ENCODE results near the gene ROR2. TPM values are rescaled to one million over a fixed set of nuclear protein-coding genes. Genes with fewer than 3 reads are reported as not detected.

ROR2 gene
- total RNA-seq, 2 experiments from 2014 or later, result not detected

DNA sequence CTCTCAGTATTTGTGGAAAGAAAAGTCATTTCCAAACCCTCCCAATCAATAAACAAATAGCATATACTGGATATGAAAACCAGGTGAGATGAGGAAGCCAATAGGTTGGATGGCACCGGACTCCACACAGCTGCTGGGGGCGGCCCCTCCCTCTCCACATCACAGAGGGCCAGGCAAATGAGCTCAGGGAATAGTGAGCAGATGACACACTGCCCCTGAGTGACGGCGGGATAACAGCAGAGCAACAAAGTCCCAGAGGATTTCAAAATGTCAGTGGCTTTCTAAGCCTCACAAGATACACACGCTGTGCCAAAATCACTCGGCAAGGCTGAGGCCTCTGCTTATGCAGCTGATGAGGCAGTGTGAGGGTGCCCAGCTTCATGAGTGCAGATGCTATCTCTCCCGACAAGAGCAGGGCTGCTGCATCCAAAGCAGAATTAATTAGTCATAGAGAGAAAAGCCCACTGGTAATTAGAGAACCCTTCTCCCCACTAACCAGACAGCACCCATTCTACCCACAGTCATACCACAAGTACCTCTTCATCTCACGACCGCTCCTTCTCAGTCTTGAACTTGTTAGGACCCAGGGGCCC, 291.4 kb downstream of the ROR2 start:
- ChIA-PET CTCF (no interaction called here), POLR2A (no interaction called here)
- H3K4me1 Mint-ChIP-seq (ENCODE audit: low read depth), result no peaks in the 10 kb centered on the region
- no peak overlapping the region for H3K4me3 Mint-ChIP-seq
- ATAC-seq (ENCODE audit: poor library complexity) (no peak), DNase-seq (no peak)
- H3K27ac Mint-ChIP-seq, result no peak overlapping the region
- H3K9me3 ChIP-seq (ENCODE audit: control insufficient read depth in 1 of 2, insufficient read depth in 1 of 2, low read length in 2 of 2), result no peaks in the 10 kb centered on the region
- TF ChIP-seq, protein P1, sequence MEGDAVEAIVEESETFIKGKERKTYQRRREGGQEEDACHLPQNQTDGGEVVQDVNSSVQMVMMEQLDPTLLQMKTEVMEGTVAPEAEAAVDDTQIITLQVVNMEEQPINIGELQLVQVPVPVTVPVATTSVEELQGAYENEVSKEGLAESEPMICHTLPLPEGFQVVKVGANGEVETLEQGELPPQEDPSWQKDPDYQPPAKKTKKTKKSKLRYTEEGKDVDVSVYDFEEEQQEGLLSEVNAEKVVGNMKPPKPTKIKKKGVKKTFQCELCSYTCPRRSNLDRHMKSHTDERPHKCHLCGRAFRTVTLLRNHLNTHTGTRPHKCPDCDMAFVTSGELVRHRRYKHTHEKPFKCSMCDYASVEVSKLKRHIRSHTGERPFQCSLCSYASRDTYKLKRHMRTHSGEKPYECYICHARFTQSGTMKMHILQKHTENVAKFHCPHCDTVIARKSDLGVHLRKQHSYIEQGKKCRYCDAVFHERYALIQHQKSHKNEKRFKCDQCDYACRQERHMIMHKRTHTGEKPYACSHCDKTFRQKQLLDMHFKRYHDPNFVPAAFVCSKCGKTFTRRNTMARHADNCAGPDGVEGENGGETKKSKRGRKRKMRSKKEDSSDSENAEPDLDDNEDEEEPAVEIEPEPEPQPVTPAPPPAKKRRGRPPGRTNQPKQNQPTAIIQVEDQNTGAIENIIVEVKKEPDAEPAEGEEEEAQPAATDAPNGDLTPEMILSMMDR (IDR thresholded peaks at IDR 0.05), result no peak
- H3K27me3 Mint-ChIP-seq, result peaks cover 4% of the 10 kb centered on the region
- H3K36me3 Mint-ChIP-seq (ENCODE audit: low read depth), result no peaks in the 10 kb centered on the region
- no peaks in the 10 kb centered on the region for H3K36me3 ChIP-seq (ENCODE audit: insufficient read depth, low read length)
- H3K4me3 ChIP-seq (ENCODE audit: low read length), result no peak overlapping the region
- no peaks in the 10 kb centered on the region for H3K4me1 ChIP-seq (ENCODE audit: insufficient read depth, low read length)
- peaks cover 0 to 7% of the 10 kb centered on the region in 2 experiments for H3K27me3 ChIP-seq (ENCODE audit: control insufficient read depth in 1 of 2, insufficient read depth in 2 of 2, low read length in 2 of 2)
- H3K27ac ChIP-seq (ENCODE audit: low read depth in 1 of 2, low read length in 2 of 2), result no peak overlapping the region
- no peaks in the 10 kb centered on the region for H3K9me3 Mint-ChIP-seq
- intact Hi-C loops (cut with DNase I, micrococcal nuclease), result no loop called here

DNA sequence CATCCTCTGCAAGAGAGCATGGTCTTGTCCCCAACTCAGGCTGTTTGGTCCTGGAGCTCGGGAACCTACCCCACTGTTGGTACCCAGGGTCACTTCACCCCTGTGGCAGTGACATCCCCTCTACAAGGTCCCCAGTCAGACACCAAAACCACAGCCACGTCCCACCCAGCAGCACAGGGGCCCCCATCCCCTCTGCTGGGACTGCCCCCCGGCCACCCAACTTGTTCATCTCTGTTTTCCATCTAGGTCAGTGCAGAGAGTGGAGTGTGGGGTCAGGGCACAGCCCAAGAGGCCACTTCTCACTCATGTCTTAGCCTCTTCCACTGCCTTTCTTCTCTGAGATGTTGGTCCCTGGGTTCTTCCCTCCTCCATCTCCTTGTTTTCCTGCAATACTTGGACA, 292.5 kb downstream of the ROR2 start:
- POLR2A ChIA-PET, result no interaction called here
- Mint-ChIP-seq H3K27ac (no peak overlapping the region), H3K4me1 (ENCODE audit: low read depth) (no peaks in the 10 kb centered on the region), H3K27me3 (peaks cover 4% of the 10 kb centered on the region), H3K4me3 (no peak overlapping the region), H3K36me3 (ENCODE audit: low read depth) (no peaks in the 10 kb centered on the region), H3K9me3 (no peaks in the 10 kb centered on the region)
- Histone ChIP-seq H3K4me3 (ENCODE audit: low read length) (no peak overlapping the region), H3K9me3 (ENCODE audit: control insufficient read depth in 1 of 2, insufficient read depth in 1 of 2, low read length in 2 of 2) (no peaks in the 10 kb centered on the region), H3K27ac (ENCODE audit: low read depth in 1 of 2, low read length in 2 of 2) (no peak overlapping the region), H3K27me3 (ENCODE audit: control insufficient read depth in 1 of 2, insufficient read depth in 2 of 2, low read length in 2 of 2) (no peaks in the 10 kb centered on the region), H3K36me3 (ENCODE audit: insufficient read depth, low read length) (no peaks in the 10 kb centered on the region), H3K4me1 (ENCODE audit: insufficient read depth, low read length) (no peaks in the 10 kb centered on the region)
- ATAC-seq (ENCODE audit: poor library complexity), result no peak
- TF ChIP-seq, protein P1 (IDR thresholded peaks at IDR 0.05), result no peak
- no peak for DNase-seq
- CTCF ChIA-PET, result no interaction called here
- intact Hi-C loops (cut with DNase I, micrococcal nuclease), result no loop called here

DNA sequence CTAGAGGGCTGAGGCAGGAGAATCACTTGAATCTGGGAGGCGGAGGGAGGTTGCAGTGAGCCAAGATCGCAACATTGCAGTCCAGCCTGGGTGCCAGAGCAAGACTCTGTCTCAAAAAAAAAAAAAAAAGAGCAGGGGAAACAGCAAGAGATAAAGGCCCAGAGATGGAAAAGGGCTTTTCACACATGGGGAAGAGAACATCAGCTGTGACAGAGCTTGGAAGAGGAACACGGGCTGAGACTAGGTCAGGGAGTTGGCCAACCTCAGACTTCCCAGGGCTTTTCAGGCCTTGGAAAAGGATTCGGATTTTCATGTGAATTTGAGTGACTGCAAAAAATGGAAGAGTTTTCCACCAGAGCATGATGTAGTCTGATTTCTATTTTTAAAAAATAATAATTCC, 294.4 kb downstream of the ROR2 start:
- DNase-seq (no peak), ATAC-seq (ENCODE audit: poor library complexity) (no peak)
- H3K4me3 Mint-ChIP-seq, result no peak overlapping the region
- no peak overlapping the region for H3K27ac Mint-ChIP-seq
- H3K4me1 Mint-ChIP-seq (ENCODE audit: low read depth), result no peaks in the 10 kb centered on the region
- no peak overlapping the region for H3K4me3 ChIP-seq (ENCODE audit: low read length)
- H3K36me3 ChIP-seq (ENCODE audit: insufficient read depth, low read length), result no peaks in the 10 kb centered on the region
- peaks cover 5% of the 10 kb centered on the region for H3K27me3 Mint-ChIP-seq
- H3K27me3 ChIP-seq (ENCODE audit: control insufficient read depth in 1 of 2, insufficient read depth in 2 of 2, low read length in 2 of 2), result no peaks in the 10 kb centered on the region
- ChIA-PET POLR2A (no interaction called here), CTCF (no interaction called here)
- intact Hi-C loops (cut with DNase I, micrococcal nuclease), result no loop called here
- TF ChIP-seq, protein P1 (IDR thresholded peaks at IDR 0.05), result no peak
- H3K9me3 Mint-ChIP-seq, result no peaks in the 10 kb centered on the region
- no peaks in the 10 kb centered on the region for H3K36me3 Mint-ChIP-seq (ENCODE audit: low read depth)
- H3K4me1 ChIP-seq (ENCODE audit: insufficient read depth, low read length), result no peaks in the 10 kb centered on the region
- H3K9me3 ChIP-seq (ENCODE audit: control insufficient read depth in 1 of 2, insufficient read depth in 1 of 2, low read length in 2 of 2), result no peaks in the 10 kb centered on the region
- H3K27ac ChIP-seq (ENCODE audit: low read depth in 1 of 2, low read length in 2 of 2), result no peak overlapping the region

Data from CD4-positive, alpha-beta T cell (primary cell).